Pancreas (tissue), 10 donors: ENCODE data around the gene SUSD3. TPM values are rescaled to one million over a fixed set of nuclear protein-coding genes. Genes with fewer than 3 reads are reported as not detected.

ENCODE experiments used
- ATAC-seq, 4 donors: fragments of 200-7000 bp; cut with Tn5 transposase; one replicate each; pipeline versions ENCODE4 v1.8.0 to v1.9.1; 2020; ENCODE audit warnings: mild to moderate bottlenecking in 4 of 4, moderate library complexity in 4 of 4
- DNase-seq, 6 donors: peaks; one replicate each; pipeline ENCODE4 v3.0.0-alpha.2; 2020
- FAIRE-seq: peaks from 2 replicates; lab custom pipeline; 2012; peaks lifted over from hg19 to GRCh38; lab: Jason Lieb, UNC
- H3K27ac ChIP-seq, 4 donors: fragments of 200-600 bp; sonication (generic); 1 replicate in 3 of 4; 2 replicates in 1 of 4; pipeline versions ENCODE4 v1.5.0 to v1.8.0; 2020
- H3K27me3 ChIP-seq, 4 donors: fragments of 200-600 bp; one replicate each; pipeline ENCODE4 v1.8.0; 2021
- H3K36me3 ChIP-seq, 3 donors: fragments of 200-600 bp; sonication (generic) in 1 of 3; one replicate each; pipeline versions ENCODE4 v1.5.0 to v1.8.0; 2020 to 2021
- H3K4me1 ChIP-seq, 3 donors: fragments of 200-600 bp; one replicate each; pipeline ENCODE4 v1.8.0; 2021
- H3K4me3 ChIP-seq, 4 donors: fragments of 200-600 bp; sonication (generic) in 2 of 4; one replicate each; pipeline versions ENCODE4 v1.5.0 to v1.8.0; 2020 to 2021
- H3K9me3 ChIP-seq, 4 donors: fragments of 200-600 bp; one replicate each; pipeline ENCODE4 v1.8.0; 2021
- CTCF ChIP-seq, 4 donors: fragments of 200-600 bp; sonication (generic) in 3 of 4; IDR thresholded peaks; one replicate each; pipeline versions ENCODE4 v1.5.0 to v1.8.0; 2021; ENCODE audit warnings: antibody characterized with exemption in 4 of 4
- WGBS, 2 donors: extraction: QIAGEN DNeasy Blood & Tissue Kit; methylation state at CpG; one replicate each; pipeline ENCODE4 v1.1.7; 2013; 5-methylcytosine and 5-hydroxymethylcytosine counted together
- intact Hi-C, 3 donors: fragments of 100-400 bp; cut with DNase I; formaldehyde crosslinking; loops; one replicate each; pipeline versions ENCODE4 v1.11.1 to v1.14.2; 2022
- polyA plus RNA-seq, 2 donors: library from polyadenylated mRNA; stranded (reverse); fragments of 200-250 nt; gene quantifications; one replicate each; pipeline ENCODE4 v1.2.3, GENCODE V29; 2013
- total RNA-seq, 6 donors: library from RNA; stranded (reverse); fragmentation: NEBNext Ultra II Directional in 4 of 6; extraction: Animal tissue kit (Norgen Biotek cat#: 25700) in 4 of 6; gene quantifications; one replicate each; pipeline versions ENCODE4 v1.2.1 to v1.2.4, GENCODE V29; 2021 to 2023
- donor health status: healthy with polysubstance abuse.
- donor health status: DM: no; HTN: no; CAD: no; lungs with moderate emphysema.
- donor health status: DM: no; HTN: no; CAD: no.
- donor health status: control.
- donor health status: control.
- donor health status: Bipolar disorder and iron deficiency.
- donor health status: DM: yes; HTN: yes; CAD: no.
- donor health status: DM: no; HTN: no; CAD: no.
- donor health status: DM: no; HTN: no; CAD: no.
- donor health status: DM: yes; HTN: yes; CAD: no.

Gene SUSD3
- total and polyA plus RNA-seq, 8 donors, result 0.16 to 2.8 (median 0.80) TPM

DNA sequence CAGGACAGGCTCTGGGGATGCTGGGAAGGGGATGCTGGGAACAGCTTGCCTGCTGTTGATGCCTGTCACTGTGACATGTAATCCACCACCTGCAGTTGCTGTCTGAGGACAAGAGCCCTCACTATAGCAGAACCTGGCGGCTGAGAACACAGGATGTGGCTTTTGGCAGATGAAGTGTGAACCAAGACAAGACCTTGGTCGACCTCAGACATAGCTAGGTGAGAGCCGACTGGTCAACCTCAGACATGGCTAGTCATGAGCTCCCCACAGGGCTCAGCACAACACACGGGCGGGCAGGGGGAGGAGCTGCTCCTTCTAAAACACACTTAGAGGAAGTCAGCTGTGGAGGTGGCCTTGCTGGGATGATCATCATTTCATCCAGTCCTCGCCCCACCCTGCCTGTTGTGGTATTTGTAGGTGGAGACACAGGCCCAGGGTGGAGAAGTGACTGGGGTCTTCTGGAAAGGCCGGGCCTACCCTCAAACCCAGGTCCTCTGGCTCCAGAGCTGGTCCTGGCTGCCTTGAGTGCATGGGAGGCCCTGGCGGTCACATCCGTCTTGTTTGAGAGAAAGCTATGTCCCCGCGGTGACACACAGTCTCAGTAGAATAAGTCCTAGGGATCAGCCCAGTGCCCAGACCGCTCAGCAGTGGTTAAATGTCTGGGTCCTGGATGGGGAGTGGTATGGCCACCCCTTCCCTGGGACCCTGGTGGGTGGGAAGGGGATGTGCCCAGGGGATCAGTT, 6.1 kb downstream of the SUSD3 start:
- ATAC-seq (peak in 3 of 4 donors; percentile 22 to 56 (median 44)), DNase-seq (no peak), FAIRE-seq (no peak)
- TF ChIP-seq CTCF (IDR thresholded peaks at IDR 0.05), result no peak
- Histone ChIP-seq H3K27ac (no peak overlapping the region), H3K4me1 (peaks cover 0 to 4% (median 0%) of the 10 kb centered on the region in 3 donors), H3K9me3 (no peaks in the 10 kb centered on the region), H3K4me3 (no peak overlapping the region), H3K36me3 (no peaks in the 10 kb centered on the region), H3K27me3 (no peaks in the 10 kb centered on the region)
- WGBS, 2 donors, result 70 to 72% methylated on average over 12 of the region's 12 CpGs
- intact Hi-C loops, result no loop called here

GRCh38 chr9:93065135-93065720, 6.7 kb downstream of the SUSD3 start:
- no peak overlapping the region for H3K4me3 ChIP-seq
- FAIRE-seq (no peak), ATAC-seq (peak in 2 of 4 donors; percentile 26 to 65), DNase-seq (no peak)
- no peak overlapping the region for H3K27ac ChIP-seq
- H3K36me3 ChIP-seq, result no peaks in the 10 kb centered on the region
- no peak for TF ChIP-seq CTCF (IDR thresholded peaks at IDR 0.05)
- peaks cover 0 to 4% (median 0%) of the 10 kb centered on the region in 3 donors for H3K4me1 ChIP-seq
- H3K27me3 ChIP-seq, result no peaks in the 10 kb centered on the region
- WGBS, 2 donors, result 74 to 80% methylated on average over 15 of the region's 15 CpGs
- no peaks in the 10 kb centered on the region for H3K9me3 ChIP-seq
- intact Hi-C loops, result no loop called here

DNA sequence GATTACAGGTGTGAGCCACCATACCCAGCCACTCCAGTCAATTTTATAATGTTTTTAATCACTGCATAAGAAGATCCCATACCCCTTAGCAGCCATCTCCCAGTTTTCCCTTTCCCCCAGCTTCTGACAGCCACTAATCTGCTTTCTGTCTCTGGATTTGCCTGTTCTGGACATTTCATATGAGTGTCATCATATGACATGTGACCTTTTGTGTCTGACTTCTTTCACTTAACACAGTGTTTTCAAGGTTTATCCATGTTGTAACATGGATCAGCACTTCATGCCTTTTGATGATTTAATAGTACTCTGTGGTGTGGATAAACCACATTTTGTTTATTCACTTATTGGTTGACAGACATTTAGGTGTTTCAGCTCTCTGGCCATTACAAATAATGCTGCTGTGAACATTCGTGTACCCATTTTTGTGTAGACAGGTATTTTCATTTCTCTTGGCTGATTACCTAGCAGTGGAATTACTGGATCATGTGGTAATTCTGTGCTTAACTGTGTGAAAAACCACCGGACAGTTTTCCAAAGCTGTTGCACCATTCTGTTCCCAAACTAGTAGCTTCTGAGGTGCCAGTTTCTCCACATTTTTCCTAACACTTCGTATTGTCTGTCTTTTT, 8.6 kb downstream of the SUSD3 start:
- FAIRE-seq (no peak), DNase-seq (no peak), ATAC-seq (no peak)
- Histone ChIP-seq H3K36me3 (no peaks in the 10 kb centered on the region), H3K27ac (no peak overlapping the region), H3K27me3 (no peaks in the 10 kb centered on the region), H3K4me3 (no peak overlapping the region), H3K9me3 (no peaks in the 10 kb centered on the region), H3K4me1 (no peaks in the 10 kb centered on the region)
- no peak for TF ChIP-seq CTCF (IDR thresholded peaks at IDR 0.05)
- intact Hi-C loops, result no loop called here
- WGBS, 2 donors, result 75 to 79% methylated on average over 3 of the region's 3 CpGs

DNA sequence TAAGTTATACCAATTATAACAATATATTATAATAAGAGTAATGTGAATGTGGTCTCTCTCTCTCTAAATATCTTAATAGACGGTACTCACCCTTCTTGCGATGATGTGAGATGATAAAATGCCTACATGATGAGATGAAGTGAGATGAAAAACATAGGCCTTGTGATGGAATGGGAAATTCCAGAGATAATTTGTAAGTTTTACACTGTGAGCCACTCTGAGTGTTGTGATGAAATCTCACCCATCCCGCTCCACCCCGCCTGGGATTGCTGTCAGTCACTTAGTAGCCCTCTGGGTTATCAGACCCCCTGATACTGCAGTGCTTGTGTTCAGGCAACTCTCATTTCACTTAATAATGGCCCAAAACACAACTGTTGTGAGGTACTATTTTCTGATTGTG, 10.5 kb downstream of the SUSD3 start:
- no peak overlapping the region for H3K27ac ChIP-seq
- H3K27me3 ChIP-seq, result no peaks in the 10 kb centered on the region
- no peaks in the 10 kb centered on the region for H3K36me3 ChIP-seq
- intact Hi-C loops, result no loop called here
- no peak overlapping the region for H3K4me3 ChIP-seq
- H3K9me3 ChIP-seq, result no peaks in the 10 kb centered on the region
- no peak for TF ChIP-seq CTCF (IDR thresholded peaks at IDR 0.05)
- WGBS, 2 donors, result 93 to 95% methylated on average over 4 of the region's 4 CpGs
- FAIRE-seq, result no peak
- no peaks in the 10 kb centered on the region for H3K4me1 ChIP-seq
- no peak for ATAC-seq
- DNase-seq, result no peak
